ENCODE data around the gene JUND. TPM values are rescaled to one million over a fixed set of nuclear protein-coding genes. Genes with fewer than 3 reads are reported as not detected.
A peak's percentile ranks its signal among the peaks of the same experiment; 100 is the strongest.

Gene JUND
- polyA plus RNA-seq, 2 of the 4 experiments (the other 2 are of a cell fraction): 65.1 to 68.9 TPM

GRCh38 chr19:18274219-18274780 is 7.1 kb downstream of the JUND start, which contains the start of gene IQCN:
Gene IQCN, minus strand, starts transcription at chr19:18274452. Its CDS starts 4,974 bp downstream, at chr19:18269478.
- H3K27ac ChIP-seq: peak within 1 kb of the TSS; percentile 88 to 94
- H3K4me1 ChIP-seq: peaks cover 52% of the 10 kb centered on the region
- H3K4me2 ChIP-seq: peak within 1 kb of the TSS; percentile 88
- H3K4me3 ChIP-seq: peak within 1 kb of the TSS; percentile 25; the same call in 1 of the 3 replicates
- ChIA-PET POLR2A (interaction anchor here (1.0 to 1.4 kb wide), 3 partner anchors 19 to 65 kb away, joined by 3 to 10 read pairs (median 5); partner anchors contain the start of gene LSM4), CTCF (interaction anchor here (0.8 to 10.2 kb wide), 9 partner anchors 14 to 142 kb away, joined by 3 to 158 read pairs (median 5); partner anchors contain the start of gene LSM4)
- no peaks in the 10 kb centered on the region for H3K9me3 ChIP-seq
- ATAC-seq (peak; percentile 44 to 73), DNase-seq (ENCODE audit: low read depth in 1 of 2, low spot score in 1 of 2) (peak; percentile 53 to 64), FAIRE-seq (no peak)
- WGBS (ENCODE audit: missing lambda C conversion rate): 48% methylated on average over 6 of the region's 9 CpGs
- TF ChIP-seq MAZ (IDR thresholded peaks at IDR 0.05; ENCODE audit: borderline replicate concordance, low read depth, low read length): no peak
- peak; percentile 17 for TF ChIP-seq CHD2 (IDR thresholded peaks at IDR 0.05; ENCODE audit: low read length, partially characterized antibody)
- TF ChIP-seq POLR2AphosphoS2 (conservative IDR thresholded peaks at IDR 0.05; ENCODE audit: low read length): peak; percentile 76; the same call in 1 of the 2 replicates
- TF ChIP-seq ZNF302 (CRISPR knock-in tag; IDR thresholded peaks at IDR 0.05): no peak
- TF ChIP-seq TP53 (CRISPR knock-in tag; IDR thresholded peaks at IDR 0.05): peak; percentile 21; the same call in 1 of the 2 replicates
- 0 out of 2 replicates have a peak, but pooled peaks have one; percentile 0 for TF ChIP-seq REST (IDR thresholded peaks at IDR 0.05)
- TF ChIP-seq NFE2L2 (conservative IDR thresholded peaks at IDR 0.05; ENCODE audit: low read length): no peak
- TF ChIP-seq JUNB (IDR thresholded peaks at IDR 0.05): no peak
- no peak for TF ChIP-seq BCL3 (IDR thresholded peaks at IDR 0.05)
- TF ChIP-seq RAD21 (conservative IDR thresholded peaks at IDR 0.05 in 1 of 2, IDR thresholded peaks at IDR 0.05 in 1 of 2): no peak
- peak; percentile 9; the same call in 1 of the 2 replicates for TF ChIP-seq HOXA7 (CRISPR knock-in tag; IDR thresholded peaks at IDR 0.05)
- no peak for TF ChIP-seq CBX2 (IDR thresholded peaks at IDR 0.05; ENCODE audit: borderline replicate concordance, low read depth)

- TF ChIP-seq JUN (IDR thresholded peaks at IDR 0.05) (no peak), NFE2L2 (conservative IDR thresholded peaks at IDR 0.05; ENCODE audit: low read length) (no peak), ZC3H11A (IDR thresholded peaks at IDR 0.05) (no peak), HDAC2 (IDR thresholded peaks at IDR 0.05) (no peak), NR3C1 (IDR thresholded peaks at IDR 0.05) (no peak), MAZ (IDR thresholded peaks at IDR 0.05; ENCODE audit: borderline replicate concordance, low read depth, low read length) (no peak)
- no peak for ATAC-seq
- peak overlapping the region; percentile 88 for H3K4me2 ChIP-seq
- no peaks in the 10 kb centered on the region for H3K9me3 ChIP-seq
- FAIRE-seq: no peak
- WGBS (ENCODE audit: missing lambda C conversion rate): 96% methylated on average over 12 of the region's 13 CpGs
- ChIA-PET CTCF (interaction anchor here (0.6 to 10.2 kb wide), 9 partner anchors 21 to 278 kb away, joined by 3 to 158 read pairs (median 4); no protein-coding TSS in a partner anchor), POLR2A (interaction anchor here (1.0 to 1.4 kb wide), 3 partner anchors 19 to 65 kb away, joined by 3 to 10 read pairs (median 5); partner anchors contain the start of gene LSM4)
- 0 out of 3 replicates have a peak overlapping the region, but pooled peaks have one; percentile 7 for H3K4me3 ChIP-seq
- DNase-seq (ENCODE audit: low read depth in 1 of 2, low spot score in 1 of 2): no peak
- peaks cover 50% of the 10 kb centered on the region for H3K4me1 ChIP-seq
- H3K27ac ChIP-seq: peak overlapping the region; percentile 88 to 94
Observed at GRCh38 chr19:18273561-18274218, 7.7 kb downstream of the JUND start.

Data from A549 (cell line).